ENCODE data around the gene NOVA2.

Gene NOVA2

GRCh38 chr19:45884682-45885555, 88.7 kb downstream of the NOVA2 start:
- no peak for TF ChIP-seq CTCF (IDR thresholded peaks at IDR 0.05; ENCODE audit: insufficient read depth, low read length, poor library complexity, severe bottlenecking)
- no peaks in the 10 kb centered on the region for H3K27me3 ChIP-seq (replicated peaks; ENCODE audit: control insufficient read depth, insufficient read depth, low read length)
- no peak for DNase-seq (ENCODE audit: extremely low read depth, insufficient read length)
- H3K4me3 ChIP-seq (replicated peaks; ENCODE audit: low read depth, low read length) = peak overlapping the region; percentile 83
- no peaks in the 10 kb centered on the region for H3K36me3 ChIP-seq (ENCODE audit: control insufficient read depth, insufficient read depth, low read length)

- DNase-seq (ENCODE audit: extremely low read depth, insufficient read length) = no peak
- no peak for TF ChIP-seq CTCF (IDR thresholded peaks at IDR 0.05; ENCODE audit: insufficient read depth, low read length, poor library complexity, severe bottlenecking)
- Histone ChIP-seq H3K36me3 (ENCODE audit: control insufficient read depth, insufficient read depth, low read length) (no peaks in the 10 kb centered on the region), H3K27me3 (replicated peaks; ENCODE audit: control insufficient read depth, insufficient read depth, low read length) (no peaks in the 10 kb centered on the region), H3K4me3 (replicated peaks; ENCODE audit: low read depth, low read length) (no peak overlapping the region)
Measured at GRCh38 chr19:45883881-45884681, 89.6 kb downstream of the NOVA2 start.
